GM12865 (cell line): ENCODE results near the gene ATP6V1B1.

ENCODE experiments used
- DNase-seq: peaks from one replicate; pipeline ENCODE4 v3.0.0; 2010; ENCODE audit warnings: low read depth
- H3K4me3 ChIP-seq: 2 replicates; pipeline ENCODE4 v1.5.1; 2011; ENCODE audit warnings: mild to moderate bottlenecking, low read depth, low read length, control low read depth
- CTCF ChIP-seq: IDR thresholded peaks from 2 replicates; pipeline ENCODE4 v1.5.1; 2011; ENCODE audit warnings: low read length, control low read depth, low read depth, inconsistent platforms; ENCODE audit not compliant: insufficient read depth; ENCODE audit errors: missing control alignments

ATP6V1B1 gene

GRCh38 chr2:70927641-70928040 is 8.1 kb upstream of the ATP6V1B1 start:
- no peak overlapping the region for H3K4me3 ChIP-seq
- no peak for DNase-seq
- no peak for TF ChIP-seq CTCF

- H3K4me3 ChIP-seq: no peak overlapping the region
- no peak for TF ChIP-seq CTCF
- no peak for DNase-seq
These were observed 7.3 kb upstream of the ATP6V1B1 start for GRCh38 chr2:70928366-70928765.

GRCh38 chr2:70930371-70931329 is 5.0 kb upstream of the ATP6V1B1 start:
- DNase-seq: no peak
- no peak overlapping the region for H3K4me3 ChIP-seq
- TF ChIP-seq CTCF: no peak

GRCh38 chr2:70931376-70932000 is 4.2 kb upstream of the ATP6V1B1 start:
- H3K4me3 ChIP-seq: no peak overlapping the region
- no peak for TF ChIP-seq CTCF
- DNase-seq: no peak

- no peak for TF ChIP-seq CTCF
- H3K4me3 ChIP-seq: no peak overlapping the region
- no peak for DNase-seq
These were observed 3.0 kb upstream of the ATP6V1B1 start for GRCh38 chr2:70932631-70933230.

GRCh38 chr2:70934981-70935380 is 719 bp upstream of the ATP6V1B1 start:
- no peak overlapping the region for H3K4me3 ChIP-seq
- no peak for TF ChIP-seq CTCF
- no peak for DNase-seq
